Measurements from ENCODE around the gene CHCHD3.

GRCh38 chr7:132915647-132916046 lies 166.2 kb downstream of the CHCHD3 start:
- TF ChIP-seq EZH2phosphoT487 (IDR thresholded peaks at IDR 0.05; ENCODE audit: borderline replicate concordance, low read depth, low read length) (no peak), CTCF (conservative IDR thresholded peaks at IDR 0.05; ENCODE audit: low read length) (no peak)
